Mesothelial cell of epicardium (in vitro differentiated cells): ENCODE data around the gene FOXJ3. TPM values are rescaled to one million over a fixed set of nuclear protein-coding genes. Genes with fewer than 3 reads are reported as not detected.
A peak's percentile ranks its signal among the peaks of the same experiment; 100 is the strongest.

Experiments used
- DNase-seq, 2 experiments: peaks; one replicate each; pipeline ENCODE4 v3.0.0; 2021; ENCODE audit warnings: low spot score in 2 of 2; ENCODE audit not compliant: unreplicated experiment in 2 of 2
- H3K27ac Mint-ChIP-seq: 2 replicates; pipeline ENCODE4 v1.8.0; 2021; ENCODE audit warnings: mixed read lengths
- H3K27me3 Mint-ChIP-seq: 2 replicates; pipeline ENCODE4 v1.8.0; 2021; ENCODE audit warnings: low read depth, mixed read lengths
- H3K36me3 Mint-ChIP-seq: 2 replicates; pipeline ENCODE4 v1.8.0; 2021; ENCODE audit warnings: mixed read lengths
- H3K4me1 Mint-ChIP-seq: 2 replicates; pipeline ENCODE4 v1.8.0; 2021; ENCODE audit warnings: mixed read lengths
- H3K4me3 Mint-ChIP-seq: 2 replicates; pipeline ENCODE4 v1.8.0; 2021; ENCODE audit warnings: mild to moderate bottlenecking, moderate library complexity, mixed read lengths
- H3K9me3 Mint-ChIP-seq: 2 replicates; pipeline ENCODE4 v1.8.0; 2021; ENCODE audit warnings: mixed read lengths
- CTCF ChIP-seq: fragments of 200-600 bp; sonication (generic); IDR thresholded peaks from one replicate; pipeline ENCODE4 v1.5.0; 2021; ENCODE audit warnings: antibody characterized with exemption; ENCODE audit not compliant: unreplicated experiment
- total RNA-seq: library from RNA; stranded (reverse); gene quantifications from 3 replicates; pipeline ENCODE4 v1.2.1, GENCODE V29; 2021

Gene FOXJ3
- total RNA-seq, 1 donor from 2014 or later = 79.7 TPM

GRCh38 chr1:42228938-42229337, 106.1 kb downstream of the FOXJ3 start:
- no peak for DNase-seq
- Mint-ChIP-seq H3K9me3 (peaks cover 2% of the 10 kb centered on the region), H3K4me3 (no peak overlapping the region), H3K4me1 (peaks cover 39% of the 10 kb centered on the region), H3K36me3 (peaks cover 8% of the 10 kb centered on the region), H3K27ac (peak overlapping the region; percentile 19), H3K27me3 (no peaks in the 10 kb centered on the region)
- TF ChIP-seq CTCF = no peak

- Mint-ChIP-seq H3K4me1 (peaks cover 65% of the 10 kb centered on the region), H3K27ac (peak overlapping the region; percentile 70), H3K4me3 (no peak overlapping the region), H3K27me3 (no peaks in the 10 kb centered on the region), H3K9me3 (no peaks in the 10 kb centered on the region), H3K36me3 (no peaks in the 10 kb centered on the region)
- DNase-seq = no peak
- no peak for TF ChIP-seq CTCF
Measured at GRCh38 chr1:42223036-42223435, 112.0 kb downstream of the FOXJ3 start.

- H3K36me3 Mint-ChIP-seq = no peaks in the 10 kb centered on the region
- peaks cover 63% of the 10 kb centered on the region for H3K4me1 Mint-ChIP-seq
- no peak for DNase-seq
- H3K27ac Mint-ChIP-seq = peak overlapping the region; percentile 70
- no peak overlapping the region for H3K4me3 Mint-ChIP-seq
- no peaks in the 10 kb centered on the region for H3K27me3 Mint-ChIP-seq
- no peak for TF ChIP-seq CTCF
- no peaks in the 10 kb centered on the region for H3K9me3 Mint-ChIP-seq
Measured at GRCh38 chr1:42221952-42222606, 113.0 kb downstream of the FOXJ3 start.

GRCh38 chr1:42221456-42221855, 113.6 kb downstream of the FOXJ3 start:
- no peak for TF ChIP-seq CTCF
- peaks cover 57% of the 10 kb centered on the region for H3K4me1 Mint-ChIP-seq
- H3K36me3 Mint-ChIP-seq = no peaks in the 10 kb centered on the region
- DNase-seq = no peak
- no peak overlapping the region for H3K4me3 Mint-ChIP-seq
- no peak overlapping the region for H3K27ac Mint-ChIP-seq
- H3K9me3 Mint-ChIP-seq = no peaks in the 10 kb centered on the region
- no peaks in the 10 kb centered on the region for H3K27me3 Mint-ChIP-seq

GRCh38 chr1:42219627-42220026, 115.4 kb downstream of the FOXJ3 start:
- H3K4me3 Mint-ChIP-seq = no peak overlapping the region
- H3K4me1 Mint-ChIP-seq = peaks cover 48% of the 10 kb centered on the region
- no peak for TF ChIP-seq CTCF
- H3K9me3 Mint-ChIP-seq = peaks cover 1% of the 10 kb centered on the region
- peaks cover 3% of the 10 kb centered on the region for H3K36me3 Mint-ChIP-seq
- no peaks in the 10 kb centered on the region for H3K27me3 Mint-ChIP-seq
- no peak for DNase-seq
- no peak overlapping the region for H3K27ac Mint-ChIP-seq
